Fibroblast of lung (primary cell): ENCODE measurements around the gene ATP1A3.

ENCODE experiments used
- CTCF ChIP-seq, 2 donors: IDR thresholded peaks in 1 of 2; conservative IDR thresholded peaks in 1 of 2; 1 replicate in 1 of 2; 2 replicates in 1 of 2; pipeline ENCODE4 v1.5.1; 2011 to 2012; ENCODE audit warnings: low read length in 2 of 2, control low read depth in 1 of 2, inconsistent platforms in 1 of 2, low read depth in 1 of 2, mild to moderate bottlenecking in 1 of 2
- EZH2 ChIP-seq: IDR thresholded peaks from 2 replicates; pipeline ENCODE4 v1.5.1; 2012; ENCODE audit warnings: low read length, control low read depth, mild to moderate bottlenecking; ENCODE audit errors: missing control alignments

GRCh38 chr19:41940731-41941409, 53.2 kb downstream of the ATP1A3 start:
- TF ChIP-seq EZH2 = no peak
- TF ChIP-seq CTCF (conservative IDR thresholded peaks at IDR 0.05 in 1 of 2, IDR thresholded peaks at IDR 0.05 in 1 of 2; ENCODE audit: low read depth in 1 of 2, low read length in 2 of 2) = no peak
